IPS DF 19.7 (cell line): Measurements from ENCODE around the gene C16orf89.
"Not testable (repeated sequence)": the region's sequence is repeated elsewhere in the genome, so short reads cannot be mapped to it uniquely, and the experiment has no call there.

Experiments used
- DNase-seq: peaks from one replicate; pipeline ENCODE4 v3.0.0-alpha.2; 2013; ENCODE audit warnings: low read depth, low spot score

C16orf89 gene

DNA sequence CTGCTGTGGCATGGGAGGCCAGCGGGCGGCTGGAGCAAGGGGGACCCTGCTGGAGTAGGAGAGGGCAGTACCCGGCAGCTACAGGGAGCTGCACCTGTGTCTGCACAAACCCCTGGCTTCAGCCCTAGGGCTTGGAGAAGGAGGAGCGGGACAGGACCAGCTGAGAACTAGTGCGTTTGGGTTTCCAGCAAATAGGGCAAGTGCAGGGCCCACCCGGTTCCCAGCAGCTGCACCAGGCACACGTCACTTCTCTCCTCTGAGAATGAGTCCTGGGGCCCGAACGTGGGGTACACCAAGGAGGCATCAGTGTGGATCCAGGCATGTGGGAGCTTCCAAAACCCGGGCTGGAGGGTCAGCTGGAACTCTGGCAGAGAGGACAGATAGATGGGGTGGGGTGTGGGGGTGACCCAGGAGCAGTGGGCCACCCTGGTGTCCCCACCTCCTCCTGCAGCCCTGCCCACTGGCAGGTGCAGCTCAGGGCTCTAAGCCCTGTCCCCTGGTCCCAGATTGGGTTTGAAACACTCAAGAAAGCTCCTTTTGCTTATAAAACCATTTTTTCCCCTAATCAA, 5.6 kb downstream of the C16orf89 start:
- no peak for DNase-seq

DNA sequence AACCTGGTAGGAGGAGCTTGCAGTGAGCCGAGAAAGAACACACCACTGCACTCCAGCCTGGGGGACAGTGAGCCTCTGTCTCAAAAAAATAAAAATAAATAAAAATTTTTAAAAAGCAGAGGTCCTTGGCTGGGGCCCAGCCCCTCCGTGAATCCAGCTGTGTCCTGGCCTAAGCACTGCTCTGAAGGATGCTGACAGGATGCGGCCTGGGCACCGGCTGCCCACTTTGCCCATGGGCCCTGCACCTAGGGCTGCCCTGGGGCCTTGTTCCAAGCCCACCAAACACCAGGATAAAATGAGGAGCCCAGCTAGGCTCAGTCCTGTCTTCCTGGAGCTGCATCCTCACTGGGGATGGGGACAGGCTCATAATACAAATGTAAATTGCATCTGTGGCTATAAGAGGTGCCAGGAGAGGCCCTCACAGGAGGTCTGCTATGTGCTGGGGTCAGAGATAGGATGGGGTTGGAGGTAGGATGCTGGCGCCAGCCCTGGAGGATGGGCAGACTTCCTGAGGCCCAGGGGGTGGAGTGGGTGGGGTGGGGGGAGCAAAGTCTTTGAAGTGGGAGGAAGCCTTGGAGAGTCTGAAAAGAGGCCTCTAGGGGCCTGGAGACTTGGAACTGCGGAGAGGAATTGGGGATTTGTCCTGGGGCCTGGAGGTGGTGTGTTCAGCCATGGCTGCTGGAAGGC, 6.2 kb downstream of the C16orf89 start:
- DNase-seq: no peak

DNA sequence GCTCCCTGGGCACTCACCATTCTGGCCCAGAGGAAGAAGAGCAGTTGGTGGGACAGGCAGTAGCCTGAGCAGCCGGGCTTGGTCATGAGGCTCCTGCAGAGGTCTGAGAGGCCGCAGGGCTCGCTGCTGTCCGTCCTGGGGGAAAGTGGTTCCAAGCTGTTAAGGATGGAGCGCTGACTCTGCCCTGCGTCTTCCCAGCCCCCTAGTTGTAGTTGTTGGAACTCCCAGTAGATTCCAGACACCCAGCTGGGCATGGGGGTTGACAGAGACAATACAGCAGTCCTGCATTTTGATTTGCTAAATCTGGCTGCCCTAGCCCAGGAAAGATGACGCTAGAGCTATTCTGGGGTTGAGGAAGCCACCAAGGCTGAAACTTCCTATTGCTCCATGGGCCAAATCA, 7.3 kb downstream of the C16orf89 start:
- DNase-seq: peak; percentile 94

DNA sequence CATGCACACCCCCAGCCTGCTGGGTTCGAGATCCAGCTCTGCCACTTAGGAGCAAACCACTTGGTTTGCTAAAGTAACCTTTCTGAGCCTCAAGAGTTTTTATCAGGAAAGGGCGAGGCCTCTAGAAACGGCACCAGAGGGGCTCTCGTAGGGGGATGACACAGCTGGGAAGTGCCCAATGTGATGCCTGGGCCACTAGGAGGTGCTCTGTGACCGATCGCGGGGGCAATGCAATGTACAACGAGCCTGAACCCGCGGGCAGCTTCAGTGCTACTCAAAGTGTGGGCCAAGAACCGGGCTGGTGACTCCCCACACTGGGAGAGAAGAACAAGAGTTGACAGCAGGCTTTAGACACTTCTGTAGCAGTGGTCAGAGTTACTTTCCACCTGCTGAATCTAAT, 9.4 kb downstream of the C16orf89 start:
- DNase-seq: no peak

DNA sequence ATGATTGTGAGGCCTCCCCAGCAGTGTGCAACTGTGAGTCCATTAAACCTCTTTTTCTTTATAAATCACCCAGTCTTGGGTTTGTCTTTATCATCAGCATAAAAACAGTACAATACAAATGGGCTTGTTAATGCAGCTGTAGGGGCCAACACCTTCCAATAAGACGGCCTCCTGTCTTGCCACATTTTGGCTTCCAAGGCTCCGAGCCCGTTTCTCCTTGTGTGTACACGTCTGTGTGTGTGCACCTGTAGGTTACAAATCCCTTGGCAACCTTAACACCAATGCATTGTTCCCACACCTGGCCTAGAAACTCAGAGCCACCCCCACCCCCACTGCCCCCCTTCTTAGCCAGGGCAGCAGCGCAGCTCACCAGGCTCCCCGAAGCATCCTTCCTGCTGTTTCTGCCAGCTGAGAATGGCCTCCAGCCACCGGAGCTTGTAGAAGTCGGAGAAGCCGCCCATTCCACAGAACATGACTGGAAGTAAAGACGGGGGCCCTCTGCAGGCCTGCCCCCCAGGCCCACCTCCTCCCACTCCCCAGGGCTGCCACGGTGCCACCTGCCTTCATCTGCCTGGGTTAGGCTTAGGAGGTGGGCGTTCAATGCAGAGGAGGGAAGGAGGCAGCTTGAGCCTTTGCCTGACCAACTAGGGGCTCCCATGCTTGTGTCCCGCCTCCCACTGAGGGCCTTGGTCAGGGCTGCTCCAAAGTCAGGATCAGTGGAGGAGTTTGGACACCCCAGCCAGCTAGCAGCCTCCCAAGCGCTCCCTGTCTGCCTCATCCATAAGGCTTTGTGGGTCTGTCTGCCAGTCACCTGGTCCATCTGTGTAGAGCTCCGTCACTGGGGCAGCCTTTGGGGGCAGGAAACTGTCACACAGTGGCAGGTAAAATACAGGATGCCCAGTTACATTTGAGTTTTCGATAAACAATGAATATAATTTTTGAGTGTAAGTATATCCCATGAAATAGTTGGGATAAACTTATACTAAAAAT, 10.6 kb downstream of the C16orf89 start:
- no peak for DNase-seq

DNA sequence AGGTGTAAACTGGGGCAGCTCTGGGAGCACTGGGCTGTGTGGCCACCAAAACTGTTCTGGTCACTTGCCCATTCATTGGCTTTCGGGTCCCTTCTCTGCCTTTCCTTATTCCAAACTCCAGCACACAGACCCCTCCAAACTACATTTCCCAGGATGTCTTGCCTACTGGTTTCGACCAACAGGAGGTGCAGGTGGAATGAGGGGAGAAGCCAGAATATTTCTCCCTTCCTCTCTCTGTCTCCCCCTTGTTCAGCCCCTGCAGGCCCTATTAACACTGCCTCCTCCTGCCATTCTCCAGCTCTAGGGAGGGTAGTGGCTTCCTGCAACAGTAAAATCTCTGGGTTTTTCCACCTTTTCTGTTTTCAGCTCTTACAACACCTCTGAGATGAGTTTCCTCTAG, 18.8 kb downstream of the C16orf89 start:
- no peak for DNase-seq

DNA sequence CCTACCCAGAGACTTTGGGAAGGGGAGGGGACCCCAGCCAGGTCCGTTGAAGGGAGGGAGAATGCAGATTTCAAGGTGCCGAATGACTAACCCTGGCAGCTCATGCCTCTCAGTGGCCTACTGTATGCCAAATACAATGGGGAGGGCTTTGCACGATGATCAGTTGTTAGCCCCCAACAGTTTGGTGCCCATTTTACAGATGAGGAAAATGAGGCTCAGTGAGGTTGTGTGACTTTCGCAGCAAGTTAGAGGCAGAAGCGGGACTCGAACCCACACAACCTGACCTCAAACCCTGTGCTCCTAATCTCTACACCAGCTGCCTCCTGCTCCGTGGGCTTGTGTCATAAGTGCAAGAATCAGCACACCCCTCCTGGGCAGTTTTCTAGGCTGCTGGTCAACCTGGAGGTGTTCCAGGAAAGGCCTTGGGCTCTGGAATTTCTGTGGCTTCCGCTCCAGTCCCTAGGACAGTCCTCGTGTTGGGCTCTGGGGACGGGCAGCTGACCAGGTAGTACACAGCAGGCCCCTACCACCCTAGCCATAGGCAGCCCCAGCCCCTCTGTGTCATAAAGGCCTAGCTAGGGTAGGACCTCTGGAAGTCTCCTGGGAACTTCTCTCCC, 20.1 kb downstream of the C16orf89 start:
- no peak for DNase-seq

DNA sequence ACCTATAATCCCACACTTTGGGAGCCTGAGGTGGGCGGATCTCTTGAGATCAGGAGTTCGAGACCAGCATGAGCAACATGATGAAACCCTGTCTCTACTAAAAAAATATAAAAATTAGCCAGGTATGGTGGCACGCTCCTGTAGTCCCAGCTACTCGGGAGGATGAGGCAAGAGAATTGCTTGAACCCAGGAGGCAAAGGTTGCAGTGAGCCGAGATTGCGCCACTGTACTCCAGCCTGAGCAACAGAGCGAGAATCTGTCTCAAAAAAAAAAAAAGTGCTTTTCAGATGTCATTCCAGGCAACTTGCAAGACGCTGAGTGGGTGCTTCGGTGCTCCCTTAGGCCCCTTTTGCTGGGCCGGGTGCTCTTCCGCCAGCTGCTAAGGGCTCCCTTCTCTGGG, 21.2 kb downstream of the C16orf89 start:
- not testable (repeated sequence) for DNase-seq

DNA sequence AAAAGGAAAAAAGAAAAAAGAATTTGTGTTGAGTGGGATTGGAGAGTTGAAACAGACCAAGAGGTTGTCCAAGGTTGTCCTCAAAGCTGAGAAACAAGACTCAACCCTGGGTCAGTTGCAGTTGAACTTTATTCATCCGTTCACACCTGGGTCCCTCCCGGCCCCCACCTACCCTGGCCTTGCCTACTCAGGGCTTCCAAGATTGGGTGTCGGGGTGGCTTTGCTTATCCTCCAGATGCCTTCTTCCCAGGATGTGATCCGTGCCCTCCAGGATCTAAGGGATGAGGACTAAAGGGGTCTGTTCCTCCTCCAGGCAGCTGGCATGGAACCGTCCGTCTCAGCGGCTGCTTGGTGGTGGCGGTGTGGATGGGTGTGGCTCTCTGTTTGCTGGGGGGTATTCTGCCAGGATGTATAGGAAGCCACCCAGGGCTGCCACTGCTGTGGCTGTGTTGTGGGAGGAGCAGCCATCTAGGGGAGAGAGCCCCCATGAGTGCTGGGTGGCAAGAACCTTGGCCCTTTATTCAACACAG, 21.7 kb downstream of the C16orf89 start:
- no peak for DNase-seq

DNA sequence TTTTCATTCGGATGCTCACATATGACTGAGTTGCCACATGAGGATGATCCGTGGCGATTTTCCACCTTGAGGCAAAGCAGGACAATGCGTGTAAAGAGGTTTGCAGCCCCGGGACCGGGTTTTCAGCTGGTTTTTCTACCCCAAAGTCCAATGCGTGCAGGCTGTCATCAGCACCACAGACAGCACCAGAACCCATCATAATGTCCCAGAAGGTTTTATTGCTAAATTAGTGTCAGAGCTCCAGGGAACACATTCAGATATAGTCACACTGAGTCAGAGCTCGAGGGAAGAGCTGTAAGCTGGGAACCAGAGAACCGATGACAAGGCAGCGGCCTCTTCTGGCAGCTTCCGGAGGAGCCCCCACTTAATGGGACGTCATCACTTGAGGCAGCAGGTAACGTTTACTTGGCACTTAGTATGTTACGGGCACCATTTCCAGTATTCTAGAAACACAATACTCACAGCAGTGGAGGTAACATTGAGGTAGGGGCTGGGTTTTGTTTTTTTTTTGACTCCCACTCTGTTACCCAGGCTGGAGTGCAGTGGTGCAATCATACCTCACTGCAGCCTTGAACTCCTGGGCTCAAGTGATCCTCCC, 23.1 kb downstream of the C16orf89 start:
- no peak for DNase-seq

DNA sequence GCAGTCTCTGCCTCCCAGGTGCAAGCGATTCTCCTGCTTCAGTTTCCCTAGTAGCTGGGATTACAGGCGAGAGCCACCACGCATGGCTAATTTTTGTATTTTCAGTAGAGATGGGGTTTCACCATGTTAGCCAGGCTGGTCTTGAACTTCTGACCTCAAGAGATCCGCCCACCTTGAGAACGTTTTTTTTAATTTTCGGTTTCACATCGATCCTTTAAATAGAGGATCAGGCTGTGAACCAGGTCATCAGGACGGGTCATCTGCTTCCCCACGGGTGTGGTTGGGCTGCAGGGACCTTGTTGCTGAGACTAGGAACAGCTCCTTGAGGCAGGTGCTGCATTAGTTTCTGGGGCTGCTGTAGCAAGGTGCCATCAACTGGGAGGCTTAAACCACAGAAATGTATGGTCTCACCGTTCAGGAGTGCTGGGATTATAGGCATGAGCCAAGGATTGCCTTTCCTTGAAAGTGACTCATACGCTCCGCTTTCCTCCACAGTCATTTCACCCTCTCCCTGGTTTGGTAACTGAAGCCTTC, 24.1 kb downstream of the C16orf89 start:
- no peak for DNase-seq

DNA sequence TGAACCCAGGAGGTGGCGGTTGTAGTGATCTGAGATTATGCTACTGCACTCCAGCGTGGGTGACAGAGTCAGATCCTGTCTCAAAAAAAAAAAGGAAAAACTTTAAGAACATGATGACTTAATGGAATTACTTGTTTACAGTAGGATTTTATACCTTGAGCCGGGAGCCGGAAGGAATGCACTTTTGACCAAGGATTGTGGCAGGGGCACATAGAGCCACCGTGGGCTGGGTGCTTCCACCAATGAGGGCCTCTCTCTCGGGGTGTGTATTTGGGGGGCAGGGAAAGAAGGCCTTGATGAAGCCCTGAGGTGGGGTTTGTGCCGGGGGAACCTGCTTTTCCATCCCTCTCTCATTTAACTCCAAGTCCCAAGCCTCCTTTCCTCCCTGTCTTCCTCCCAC, 25.3 kb downstream of the C16orf89 start:
- no peak for DNase-seq

DNA sequence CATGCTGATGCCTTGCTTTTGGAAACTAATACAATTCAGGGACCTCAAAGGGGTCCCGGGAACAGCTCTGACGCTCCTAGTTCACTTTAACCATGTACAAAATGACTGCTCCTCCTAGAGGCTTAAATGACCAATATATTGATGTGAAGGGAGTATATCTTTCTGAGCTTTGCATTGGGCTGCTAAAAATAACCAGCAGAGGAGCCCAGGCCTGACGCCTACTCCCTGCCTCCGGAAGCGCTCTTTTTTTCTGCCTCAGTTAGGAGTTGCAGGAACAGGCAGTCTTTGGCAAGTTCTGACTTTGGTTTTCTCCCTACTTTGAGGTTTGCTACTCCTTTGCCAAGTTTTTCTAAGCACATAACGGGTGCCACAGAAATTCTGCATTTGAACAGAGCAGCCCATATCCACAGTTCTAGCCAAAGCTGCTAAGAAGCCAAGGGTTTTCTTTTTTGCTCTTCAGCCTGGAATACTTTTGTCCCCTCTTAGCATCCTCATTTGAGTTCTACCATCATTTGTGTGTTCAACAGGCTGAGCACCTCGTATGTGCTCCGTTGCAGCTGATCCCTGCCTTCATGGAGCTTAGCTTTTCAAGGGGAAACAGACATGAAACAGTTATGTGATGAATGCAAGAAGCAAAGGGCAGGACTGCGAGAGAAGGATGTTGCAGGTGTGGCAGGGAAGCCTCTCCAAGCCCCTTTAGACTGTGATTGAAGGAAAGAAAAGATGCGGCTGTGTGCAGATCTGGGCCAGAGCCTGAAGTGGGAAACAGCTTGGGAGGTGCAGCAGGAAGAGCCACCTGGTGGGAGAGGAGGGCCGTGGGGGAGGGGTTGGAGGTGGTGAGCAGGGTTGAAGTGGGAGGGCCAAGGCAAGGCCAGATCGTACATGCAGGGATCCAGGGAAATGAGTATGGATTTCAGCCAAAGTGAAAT, 29.3 kb downstream of the C16orf89 start:
- DNase-seq: no peak

DNA sequence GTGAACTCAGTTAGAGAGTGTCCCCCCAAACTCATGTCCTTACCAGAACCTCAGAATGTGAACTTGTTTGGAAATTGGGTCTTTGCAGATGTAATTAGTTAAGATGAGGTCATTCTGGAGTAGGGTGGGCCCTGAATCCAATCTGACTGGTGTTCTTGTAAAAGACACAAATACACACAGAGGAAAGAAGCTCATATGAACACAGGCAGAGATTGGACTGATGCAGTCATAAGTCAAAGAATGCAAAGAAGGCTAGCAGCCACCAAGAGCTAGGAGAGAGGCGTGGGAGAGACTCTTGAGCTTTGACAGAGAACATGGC, 29.9 kb downstream of the C16orf89 start:
- DNase-seq: no peak

DNA sequence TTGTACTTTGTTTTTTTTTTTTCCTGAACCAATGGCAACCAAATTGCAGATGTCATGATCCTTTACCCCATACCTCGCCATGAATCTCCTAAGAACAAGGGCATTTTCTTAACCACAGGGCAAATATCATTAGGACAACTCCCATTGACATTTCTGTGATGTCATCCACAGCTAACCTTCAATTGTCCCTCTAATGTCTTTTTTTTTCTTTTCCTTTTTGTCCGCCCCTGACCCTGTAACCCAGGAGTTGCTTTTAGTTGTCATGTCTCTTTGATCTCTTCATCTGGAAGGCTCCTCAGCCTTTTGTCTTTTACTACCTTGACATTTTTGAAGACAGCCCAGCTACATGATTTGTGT, 31.6 kb downstream of the C16orf89 start:
- no peak for DNase-seq

DNA sequence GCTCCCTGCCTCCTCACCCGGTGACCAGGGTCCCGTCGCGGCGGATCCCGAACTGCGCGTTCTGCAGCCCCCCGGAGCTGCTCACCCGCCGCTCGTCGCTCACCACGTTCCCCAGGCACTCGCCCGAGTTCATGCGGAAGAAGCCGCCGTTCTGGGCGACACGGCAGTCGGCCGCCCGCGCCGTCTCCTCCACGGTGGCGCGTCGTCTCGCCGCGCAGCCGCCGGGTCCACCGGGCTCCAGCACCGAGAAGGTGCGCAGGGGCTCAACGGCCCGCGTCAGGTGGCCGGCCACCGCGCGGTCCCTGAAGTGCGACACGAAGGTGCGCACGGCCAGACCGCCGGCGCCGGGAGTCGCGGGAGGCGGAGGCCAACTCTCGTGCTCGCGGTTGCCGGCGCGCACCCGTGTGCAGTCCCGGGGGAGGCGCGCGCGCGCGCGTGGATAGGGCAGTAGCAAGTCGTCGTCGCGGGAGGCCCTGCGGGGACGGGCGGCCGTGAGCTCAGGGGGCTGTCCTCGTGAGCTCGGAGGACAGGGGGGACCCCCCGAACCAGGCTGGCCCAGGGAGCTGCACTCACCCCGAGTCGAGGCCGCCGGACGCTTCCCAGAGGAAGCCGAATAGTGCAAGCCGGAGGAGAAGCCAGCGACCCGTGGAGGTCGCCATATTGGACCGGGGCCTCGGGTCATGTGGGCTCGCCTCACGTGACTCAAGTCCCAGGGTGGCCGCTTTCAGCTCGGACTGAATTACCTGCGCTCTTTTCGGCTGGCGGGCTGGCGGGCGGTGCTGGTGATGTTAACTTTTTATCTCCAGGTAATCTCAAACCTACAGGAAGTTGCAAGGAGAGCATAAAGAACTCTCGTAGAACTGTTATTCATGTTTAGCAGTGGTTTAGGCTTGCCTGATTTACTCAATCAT, 32.2 kb downstream of the C16orf89 start, which contains the start of gene NAGPA:
Gene NAGPA (minus strand): TSS at position 680 of the 911 bp plus-strand sequence. CDS start 21 bp downstream, at position 659.
- DNase-seq: no peak

DNA sequence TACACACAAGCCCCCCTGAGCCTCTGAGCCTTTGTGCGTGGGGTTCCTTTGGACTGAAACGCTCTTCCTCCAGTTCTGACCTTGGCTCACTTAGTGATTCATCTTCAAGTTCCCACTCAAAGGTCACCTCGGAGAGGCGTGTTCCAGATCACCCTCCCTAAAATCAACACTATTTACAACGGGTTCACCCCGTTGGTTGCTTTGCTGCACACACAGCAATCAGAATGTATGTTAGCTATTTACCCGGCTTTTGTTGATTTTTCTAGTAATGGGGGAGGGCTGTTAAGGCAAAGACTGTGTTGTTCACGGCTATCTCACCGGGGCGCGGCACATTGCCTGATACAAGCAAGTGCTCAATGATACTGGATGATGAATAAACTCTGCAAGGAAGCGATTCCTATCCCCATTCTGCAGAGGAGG, 33.0 kb downstream of the C16orf89 start:
- no peak for DNase-seq

DNA sequence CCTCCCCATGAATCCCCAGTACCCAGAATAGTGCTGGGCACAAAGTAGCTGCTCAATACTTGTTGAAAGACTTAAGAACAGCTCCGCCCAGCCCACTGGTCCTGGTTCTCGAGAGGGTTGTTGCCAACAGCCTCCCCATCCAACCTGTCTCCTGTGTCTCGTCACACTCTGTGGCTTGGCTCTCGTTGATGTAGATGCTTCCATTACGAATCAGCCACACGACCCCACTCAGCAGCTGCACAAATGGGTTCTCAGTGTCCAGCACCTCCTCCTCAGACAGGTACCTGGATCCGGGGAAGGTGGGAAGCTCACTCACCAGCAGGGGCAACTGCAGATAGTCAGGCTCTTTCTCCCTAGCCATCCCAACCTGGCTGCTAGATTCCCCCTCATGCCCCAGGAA, 34.2 kb downstream of the C16orf89 start:
- no peak for DNase-seq

DNA sequence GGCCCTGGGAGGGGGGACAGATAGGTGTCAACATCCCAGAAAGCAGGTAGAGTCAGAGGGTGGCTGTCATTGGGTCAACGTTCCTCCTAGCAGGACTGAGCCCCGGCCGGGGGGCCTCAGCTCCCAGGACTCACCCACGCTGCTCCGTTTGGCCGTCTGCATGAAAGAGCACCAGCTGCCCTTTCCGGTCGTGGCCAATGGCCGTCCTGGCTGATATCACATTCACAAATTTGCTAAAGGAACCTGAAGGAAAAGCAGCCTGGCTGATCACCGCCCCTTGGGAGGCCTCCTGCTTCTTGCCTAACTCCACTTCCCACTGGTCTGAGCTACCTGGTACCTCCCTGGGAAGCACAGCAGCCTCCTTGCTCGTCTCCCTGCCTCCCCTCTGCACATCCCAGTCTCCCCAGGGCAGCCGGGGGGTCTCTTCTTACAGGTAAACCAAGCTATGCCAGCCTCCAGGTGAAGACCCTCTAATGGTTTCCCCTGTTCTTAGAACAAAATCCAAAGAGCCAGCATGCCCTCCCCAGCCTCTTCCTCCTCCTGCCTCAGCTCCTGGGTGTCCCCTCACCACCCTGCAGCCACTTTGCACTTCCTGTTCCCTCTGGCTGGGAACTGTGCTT, 35.4 kb downstream of the C16orf89 start:
- DNase-seq: no peak
